Prostate gland (tissue), 2 donors: Measurements from ENCODE around the gene NOTCH4.
"Not testable (repeated sequence)": the region's sequence is repeated elsewhere in the genome, so short reads cannot be mapped to it uniquely, and the experiment has no call there.

ENCODE experiments used
- POLR2AphosphoS5 ChIP-seq: sonication (generic); formaldehyde crosslinking; IDR thresholded peaks from one replicate; pipeline ENCODE4 v1.6.1; 2017; ENCODE audit warnings: antibody characterized with exemption
- TF ChIP-seq, protein P1 (sequence below), 4 experiments: fragments of 200-600 bp in 2 of 4; fragments of 450-650 bp in 2 of 4; sonication (generic) in 2 of 4; IDR thresholded peaks; 1 replicate in 3 of 4; 2 replicates in 1 of 4; pipeline ENCODE4 v1.5.1; 2016 to 2019; ENCODE audit warnings: antibody characterized with exemption in 4 of 4, mild to moderate bottlenecking in 2 of 4, moderate library complexity in 2 of 4

DNA sequence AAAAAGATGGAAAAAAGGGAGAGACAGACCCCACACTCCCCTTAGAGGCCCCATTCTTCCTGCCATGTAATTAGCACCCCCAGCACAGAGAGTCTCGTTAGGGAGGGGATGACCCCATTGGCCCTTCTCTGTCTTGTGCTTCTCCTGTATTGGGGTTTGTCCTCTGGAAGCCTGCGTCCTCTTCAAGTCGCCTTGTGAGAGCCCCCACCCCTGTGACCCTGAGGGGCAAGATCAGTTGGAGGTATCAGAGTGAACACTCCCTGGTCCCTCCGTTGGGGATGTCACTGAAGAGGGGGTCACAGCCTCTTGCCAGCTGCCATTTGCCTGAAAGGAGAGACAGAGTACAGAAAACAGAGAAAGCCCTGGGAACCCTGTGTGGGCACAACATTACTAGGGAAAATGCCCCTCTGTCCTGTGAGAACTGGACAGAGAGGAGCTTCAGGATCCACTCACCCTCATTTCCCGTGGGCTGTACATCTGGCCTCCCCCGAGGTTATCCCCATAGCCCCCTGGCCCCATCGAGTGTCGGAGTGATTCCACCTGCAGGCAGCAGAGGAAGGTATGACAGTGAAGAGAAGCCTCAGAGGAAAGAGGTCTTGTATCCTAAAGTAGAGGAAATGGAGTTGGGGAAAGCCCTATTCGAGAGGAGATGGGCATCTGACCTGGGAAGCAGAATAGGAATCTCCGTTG, 37.6 kb downstream of the NOTCH4 start:
- TF ChIP-seq POLR2AphosphoS5: not testable (repeated sequence)
- TF ChIP-seq, protein P1, sequence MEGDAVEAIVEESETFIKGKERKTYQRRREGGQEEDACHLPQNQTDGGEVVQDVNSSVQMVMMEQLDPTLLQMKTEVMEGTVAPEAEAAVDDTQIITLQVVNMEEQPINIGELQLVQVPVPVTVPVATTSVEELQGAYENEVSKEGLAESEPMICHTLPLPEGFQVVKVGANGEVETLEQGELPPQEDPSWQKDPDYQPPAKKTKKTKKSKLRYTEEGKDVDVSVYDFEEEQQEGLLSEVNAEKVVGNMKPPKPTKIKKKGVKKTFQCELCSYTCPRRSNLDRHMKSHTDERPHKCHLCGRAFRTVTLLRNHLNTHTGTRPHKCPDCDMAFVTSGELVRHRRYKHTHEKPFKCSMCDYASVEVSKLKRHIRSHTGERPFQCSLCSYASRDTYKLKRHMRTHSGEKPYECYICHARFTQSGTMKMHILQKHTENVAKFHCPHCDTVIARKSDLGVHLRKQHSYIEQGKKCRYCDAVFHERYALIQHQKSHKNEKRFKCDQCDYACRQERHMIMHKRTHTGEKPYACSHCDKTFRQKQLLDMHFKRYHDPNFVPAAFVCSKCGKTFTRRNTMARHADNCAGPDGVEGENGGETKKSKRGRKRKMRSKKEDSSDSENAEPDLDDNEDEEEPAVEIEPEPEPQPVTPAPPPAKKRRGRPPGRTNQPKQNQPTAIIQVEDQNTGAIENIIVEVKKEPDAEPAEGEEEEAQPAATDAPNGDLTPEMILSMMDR (IDR thresholded peaks at IDR 0.05): not testable (repeated sequence)
